Lower lobe of right lung (tissue), 2 donors: ENCODE measurements around the gene ROCK1. TPM values are rescaled to one million over a fixed set of nuclear protein-coding genes. Genes with fewer than 3 reads are reported as not detected.

Experiments
- ATAC-seq, 2 donors: fragments of 200-7000 bp; cut with Tn5 transposase; one replicate each; pipeline ENCODE4 v1.9.1; 2020 to 2022; ENCODE audit warnings: mild to moderate bottlenecking in 2 of 2, moderate library complexity in 2 of 2
- DNase-seq: peaks from one replicate; pipeline ENCODE4 v3.0.0-alpha.2; 2020
- H3K27ac ChIP-seq: fragments of 200-600 bp; one replicate; pipeline ENCODE4 v1.8.0; 2022
- H3K27me3 ChIP-seq: fragments of 200-600 bp; one replicate; pipeline ENCODE4 v1.8.0; 2022; ENCODE audit warnings: low read depth
- H3K36me3 ChIP-seq: fragments of 200-600 bp; one replicate; pipeline ENCODE4 v1.8.0; 2022; ENCODE audit warnings: mild to moderate bottlenecking
- H3K4me1 ChIP-seq: fragments of 200-600 bp; one replicate; pipeline ENCODE4 v1.8.0; 2022
- H3K4me3 ChIP-seq: fragments of 200-600 bp; one replicate; pipeline ENCODE4 v1.8.0; 2022; ENCODE audit warnings: mild to moderate bottlenecking
- H3K9me3 ChIP-seq: fragments of 200-600 bp; one replicate; pipeline ENCODE4 v1.8.0; 2022
- CTCF ChIP-seq: fragments of 200-600 bp; IDR thresholded peaks from one replicate; pipeline ENCODE4 v1.8.0; 2022; ENCODE audit warnings: antibody characterized with exemption, mild to moderate bottlenecking
- intact Hi-C: fragments of 100-400 bp; cut with DNase I; formaldehyde crosslinking; loops from one replicate; pipeline ENCODE4 v1.11.0; 2022
- total RNA-seq: library from RNA; stranded (reverse); fragmentation: NEBNext Ultra II Directional; extraction: Animal tissue kit (Norgen Biotek cat#: 25700); gene quantifications from one replicate; pipeline ENCODE4 v1.2.1, GENCODE V29; 2021
- donor health status: DM: no; HTN: yes; CAD: no; lungs with severe emphysema.

ROCK1 gene
- total RNA-seq, 1 donor from 2014 or later = 67.0 TPM

- no peak overlapping the region for H3K4me3 ChIP-seq
- H3K27me3 ChIP-seq = no peaks in the 10 kb centered on the region
- TF ChIP-seq CTCF = no peak
- ATAC-seq (no peak), DNase-seq (no peak)
- no peak overlapping the region for H3K27ac ChIP-seq
- no peaks in the 10 kb centered on the region for H3K9me3 ChIP-seq
- H3K4me1 ChIP-seq = no peaks in the 10 kb centered on the region
- no peaks in the 10 kb centered on the region for H3K36me3 ChIP-seq
- intact Hi-C loops = no loop called here
Measured at GRCh38 chr18:21063011-21063410, 48.6 kb downstream of the ROCK1 start.

- H3K4me1 ChIP-seq = peaks cover 12% of the 10 kb centered on the region
Measured at GRCh38 chr18:21057112-21057511, 54.5 kb downstream of the ROCK1 start.

GRCh38 chr18:21056545-21056944 is 55.1 kb downstream of the ROCK1 start:
- no peak for TF ChIP-seq CTCF
- intact Hi-C loops = no loop called here
- DNase-seq (no peak), ATAC-seq (peak in 1 of 2 donors; percentile 21)
- H3K27me3 ChIP-seq = no peaks in the 10 kb centered on the region
- H3K27ac ChIP-seq = no peak overlapping the region
- peaks cover 12% of the 10 kb centered on the region for H3K4me1 ChIP-seq
- H3K4me3 ChIP-seq = no peak overlapping the region
- no peaks in the 10 kb centered on the region for H3K9me3 ChIP-seq
- no peaks in the 10 kb centered on the region for H3K36me3 ChIP-seq

More at GRCh38 chr18:21057112-21057511, 54.5 kb downstream of the ROCK1 start:
- no peak for ATAC-seq
- Histone ChIP-seq H3K27me3 (no peaks in the 10 kb centered on the region), H3K9me3 (no peaks in the 10 kb centered on the region), H3K36me3 (no peaks in the 10 kb centered on the region), H3K4me3 (no peak overlapping the region), H3K27ac (no peak overlapping the region)
- DNase-seq = no peak
- TF ChIP-seq CTCF = no peak
- intact Hi-C loops = no loop called here

GRCh38 chr18:21054252-21054821 is 57.3 kb downstream of the ROCK1 start:
- DNase-seq (no peak), ATAC-seq (no peak)
- H3K4me3 ChIP-seq = no peak overlapping the region
- H3K27me3 ChIP-seq = no peaks in the 10 kb centered on the region
- intact Hi-C loops = no loop called here
- H3K27ac ChIP-seq = no peak overlapping the region
- TF ChIP-seq CTCF = no peak
- H3K36me3 ChIP-seq = no peaks in the 10 kb centered on the region
- H3K9me3 ChIP-seq = no peaks in the 10 kb centered on the region
- peaks cover 21% of the 10 kb centered on the region for H3K4me1 ChIP-seq

- TF ChIP-seq CTCF = no peak
- H3K9me3 ChIP-seq = no peaks in the 10 kb centered on the region
- peak overlapping the region; percentile 22 for H3K27ac ChIP-seq
- intact Hi-C loops = no loop called here
- DNase-seq (no peak), ATAC-seq (peak; percentile 61 to 70)
- H3K27me3 ChIP-seq = no peaks in the 10 kb centered on the region
- no peak overlapping the region for H3K4me3 ChIP-seq
- peaks cover 7% of the 10 kb centered on the region for H3K36me3 ChIP-seq
- H3K4me1 ChIP-seq = peaks cover 29% of the 10 kb centered on the region
Measured at GRCh38 chr18:21053127-21053526, 58.5 kb downstream of the ROCK1 start.

GRCh38 chr18:21052385-21052784 is 59.2 kb downstream of the ROCK1 start:
- intact Hi-C loops = no loop called here
- H3K9me3 ChIP-seq = no peaks in the 10 kb centered on the region

More at GRCh38 chr18:21052385-21052784, 59.2 kb downstream of the ROCK1 start:
- no peak overlapping the region for H3K27ac ChIP-seq
- ATAC-seq (no peak), DNase-seq (no peak)
- no peak for TF ChIP-seq CTCF
- no peak overlapping the region for H3K4me3 ChIP-seq
- no peaks in the 10 kb centered on the region for H3K27me3 ChIP-seq
- peaks cover 29% of the 10 kb centered on the region for H3K4me1 ChIP-seq
- H3K36me3 ChIP-seq = peaks cover 9% of the 10 kb centered on the region
